SW 1271 (cell line): Measurements from ENCODE around the gene MFAP2.

Source experiments
- DNase-seq, 2 experiments: peaks; one replicate each; lab custom pipeline; 2025; lab: John Stamatoyannopoulos, UW

Gene MFAP2

DNA sequence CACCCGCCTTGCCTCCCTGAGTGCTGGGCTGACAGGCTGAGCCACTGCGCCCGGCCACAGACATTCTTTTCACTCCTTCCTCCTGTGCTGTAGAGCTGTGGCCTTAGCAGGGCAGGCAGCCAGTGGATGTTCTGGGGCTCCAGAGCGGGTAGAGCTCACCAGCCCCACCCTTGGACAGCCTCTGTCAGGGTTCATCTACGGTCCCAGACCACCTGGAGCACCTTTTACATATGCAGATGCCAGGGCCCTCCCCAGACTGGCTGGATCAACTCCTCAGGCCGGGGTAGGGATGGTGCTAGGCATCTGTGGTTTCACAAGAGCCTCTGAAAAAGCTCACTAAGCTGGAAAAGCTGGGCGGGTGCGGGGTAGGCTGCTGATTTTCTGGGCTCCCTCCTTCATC lies 26.7 kb upstream of the MFAP2 start:
- no peak for DNase-seq

- no peak for DNase-seq
Measured at GRCh38 chr1:17005365-17005740, 24.9 kb upstream of the MFAP2 start.

GRCh38 chr1:17004466-17005364 lies 24.3 kb upstream of the MFAP2 start:
- DNase-seq, result no peak

- DNase-seq, result no peak
Measured at GRCh38 chr1:17002524-17002902, 22.1 kb upstream of the MFAP2 start.

- no peak for DNase-seq
Measured at GRCh38 chr1:17001760-17002523, 21.5 kb upstream of the MFAP2 start.

GRCh38 chr1:16999863-17000262 lies 19.4 kb upstream of the MFAP2 start:
- no peak for DNase-seq

DNA sequence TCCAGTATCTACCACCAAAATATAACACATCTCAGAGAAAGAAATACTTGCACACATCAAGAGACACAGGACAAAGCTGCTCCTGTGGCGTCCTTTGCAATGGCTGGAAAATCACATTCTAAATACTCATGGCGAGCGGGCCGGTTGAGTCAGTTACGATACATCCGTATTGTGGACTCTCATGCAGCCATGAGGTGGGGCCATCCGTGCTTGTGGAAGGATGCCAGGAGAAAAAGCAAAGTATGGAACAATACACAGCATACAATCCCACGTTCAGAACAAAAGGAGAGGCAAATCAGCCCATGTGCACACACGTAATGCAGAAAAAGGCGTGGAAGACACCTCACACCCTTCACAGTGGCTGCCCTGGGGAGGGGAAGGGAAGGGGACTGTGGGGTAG lies 18.2 kb upstream of the MFAP2 start:
- no peak for DNase-seq

DNA sequence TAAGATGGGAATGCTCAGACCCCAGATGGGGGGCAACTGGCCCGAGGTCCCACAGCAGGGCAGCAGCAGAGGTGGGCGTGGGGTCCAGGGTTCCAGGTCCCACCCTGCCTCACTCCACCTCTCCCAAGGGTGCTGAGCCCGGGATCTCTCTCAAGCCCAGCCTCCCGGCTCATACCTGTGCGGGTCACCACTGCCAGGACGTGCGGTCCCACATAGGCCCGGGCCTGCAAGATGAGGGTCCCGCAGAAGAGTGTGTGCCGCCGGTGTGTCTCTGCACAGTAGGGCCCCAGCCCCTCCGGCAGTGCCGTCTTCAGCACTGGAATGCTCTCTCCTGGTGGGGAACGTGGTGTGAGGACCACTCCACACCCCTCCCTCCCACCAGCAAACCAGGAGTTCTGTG lies 16.4 kb upstream of the MFAP2 start:
- no peak for DNase-seq

DNA sequence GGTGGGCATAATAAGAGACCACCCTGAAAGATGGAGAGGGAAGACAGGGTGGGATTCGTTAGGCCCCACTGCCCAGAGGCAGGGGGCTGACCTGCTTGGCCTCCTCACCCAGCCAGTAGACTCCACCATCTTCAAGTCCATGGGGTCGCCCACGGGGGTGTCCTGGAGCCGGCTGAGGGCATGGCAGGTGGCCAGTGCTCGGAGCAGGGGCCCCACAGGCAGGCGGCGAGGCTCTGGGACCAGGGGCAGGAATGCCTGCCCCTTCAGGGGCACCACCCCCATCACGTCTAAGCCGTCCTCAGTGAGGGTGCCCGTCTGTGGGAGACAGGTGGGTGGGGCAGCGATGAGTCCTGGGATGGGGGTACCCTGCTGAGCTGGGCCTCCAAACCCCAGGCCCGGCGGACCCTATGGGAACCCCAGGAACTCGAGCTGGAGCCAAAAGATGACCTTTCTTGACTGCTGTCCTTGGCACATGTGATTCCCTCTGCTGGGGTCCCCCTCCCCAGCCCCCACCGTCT lies 13.2 kb upstream of the MFAP2 start:
- DNase-seq, result no peak

- DNase-seq, result no peak
Measured at GRCh38 chr1:16992675-16993074, 12.3 kb upstream of the MFAP2 start.

GRCh38 chr1:16992102-16992501 lies 11.7 kb upstream of the MFAP2 start:
- DNase-seq, result no peak

DNA sequence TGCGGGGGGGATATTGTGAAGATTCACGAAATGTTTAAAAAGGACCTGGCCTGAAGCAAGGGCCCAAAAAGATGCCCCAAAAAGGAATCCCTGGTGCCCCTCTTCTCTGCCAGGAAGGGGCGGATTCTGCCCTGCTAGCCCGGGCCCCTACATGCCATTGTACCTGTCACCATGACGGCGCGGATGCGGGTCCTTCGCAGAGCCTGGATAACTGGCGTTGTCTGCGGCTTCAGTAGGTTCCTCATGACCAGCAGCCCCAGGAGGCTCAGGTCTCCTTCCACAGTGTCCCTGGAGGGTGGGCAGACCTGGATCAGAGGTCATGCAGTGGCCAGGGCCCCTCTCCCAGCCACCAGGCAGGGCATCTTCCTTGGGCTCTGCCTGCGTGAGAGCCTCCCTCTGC lies 11.2 kb upstream of the MFAP2 start:
- no peak for DNase-seq

- no peak for DNase-seq
Measured at GRCh38 chr1:16989676-16990391, 9.4 kb upstream of the MFAP2 start.

GRCh38 chr1:16988210-16988609 lies 7.8 kb upstream of the MFAP2 start:
- DNase-seq, result no peak

GRCh38 chr1:16986962-16987361 lies 6.5 kb upstream of the MFAP2 start:
- DNase-seq, result no peak

DNA sequence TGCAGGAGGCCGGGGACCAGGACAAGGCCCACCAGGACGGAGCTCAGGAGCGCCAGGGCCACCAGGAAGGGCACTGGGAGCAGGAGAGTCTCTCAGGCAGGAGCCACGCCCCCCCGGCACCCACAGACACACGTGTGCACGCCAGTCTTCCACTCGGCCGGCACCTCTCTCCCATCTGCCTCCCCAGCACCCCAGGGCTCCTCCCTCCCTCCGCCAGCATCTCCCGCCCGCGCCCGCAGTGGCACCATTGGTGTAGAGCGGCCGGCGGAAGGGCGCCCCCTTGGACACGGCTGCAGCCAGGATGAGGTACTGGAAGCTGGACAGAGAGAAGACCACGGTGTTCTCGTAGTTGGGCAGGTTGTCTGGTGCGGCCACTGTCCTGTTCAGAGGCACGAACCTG lies 6.1 kb upstream of the MFAP2 start:
- DNase-seq, result no peak

GRCh38 chr1:16986113-16986512 lies 5.7 kb upstream of the MFAP2 start:
- DNase-seq, result no peak

GRCh38 chr1:16984717-16985116 lies 4.3 kb upstream of the MFAP2 start:
- DNase-seq, result no peak

- DNase-seq, result no peak
Measured at GRCh38 chr1:16983649-16984048, 3.2 kb upstream of the MFAP2 start.

DNA sequence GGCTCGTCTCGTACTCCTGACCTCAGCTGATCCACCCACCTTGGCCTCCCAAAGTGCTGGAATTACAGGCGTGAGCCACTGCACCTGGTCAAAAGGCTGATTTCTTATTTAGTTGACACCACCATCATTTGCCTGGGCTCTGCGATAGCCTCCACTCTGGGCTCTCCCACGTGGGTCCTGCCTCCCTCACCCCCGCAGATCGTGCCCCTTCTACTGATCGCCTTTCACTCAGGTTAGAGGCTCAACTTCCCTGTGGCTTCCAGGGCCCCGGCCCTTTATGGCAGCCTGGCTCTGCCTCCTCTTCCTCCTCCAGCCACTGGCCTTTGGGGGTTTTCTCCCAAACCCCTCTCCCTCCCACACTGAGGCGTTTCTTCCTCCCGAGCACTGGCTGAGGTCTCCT lies 2.5 kb upstream of the MFAP2 start:
- no peak for DNase-seq

DNA sequence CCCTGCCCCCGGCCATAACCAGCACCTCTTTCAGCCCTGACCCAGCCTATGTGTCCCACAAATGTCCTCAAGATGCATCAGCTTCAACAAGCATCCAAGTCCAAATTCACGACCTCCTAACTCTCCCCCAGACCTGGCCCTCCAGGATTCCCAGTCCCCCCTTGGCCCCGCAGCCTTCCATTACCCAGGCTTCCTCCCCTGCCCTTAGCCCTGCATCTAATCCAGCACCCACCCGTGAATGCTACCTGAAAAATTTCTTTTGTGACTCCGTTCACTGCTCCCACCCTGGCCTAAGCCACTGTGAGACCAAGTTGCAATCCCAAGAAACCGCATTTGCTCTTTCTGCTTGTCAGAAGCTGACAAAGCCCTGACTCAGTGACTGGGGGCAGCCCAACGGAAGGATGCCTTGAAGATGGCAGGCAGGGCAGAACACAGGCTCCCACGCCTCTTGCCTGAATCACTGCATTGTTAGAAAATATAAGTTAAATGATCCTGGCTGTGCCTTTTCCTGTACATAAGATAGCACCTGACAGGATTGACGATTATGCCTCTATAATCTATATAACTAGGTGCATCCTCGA lies 939 bp upstream of the MFAP2 start:
- DNase-seq, result no peak
